Measurements from ENCODE around the gene PCDHA11.
"Not testable (repeated sequence)": the region's sequence is repeated elsewhere in the genome, so short reads cannot be mapped to it uniquely, and the experiment has no call there.

The PCDHA11 gene

DNA sequence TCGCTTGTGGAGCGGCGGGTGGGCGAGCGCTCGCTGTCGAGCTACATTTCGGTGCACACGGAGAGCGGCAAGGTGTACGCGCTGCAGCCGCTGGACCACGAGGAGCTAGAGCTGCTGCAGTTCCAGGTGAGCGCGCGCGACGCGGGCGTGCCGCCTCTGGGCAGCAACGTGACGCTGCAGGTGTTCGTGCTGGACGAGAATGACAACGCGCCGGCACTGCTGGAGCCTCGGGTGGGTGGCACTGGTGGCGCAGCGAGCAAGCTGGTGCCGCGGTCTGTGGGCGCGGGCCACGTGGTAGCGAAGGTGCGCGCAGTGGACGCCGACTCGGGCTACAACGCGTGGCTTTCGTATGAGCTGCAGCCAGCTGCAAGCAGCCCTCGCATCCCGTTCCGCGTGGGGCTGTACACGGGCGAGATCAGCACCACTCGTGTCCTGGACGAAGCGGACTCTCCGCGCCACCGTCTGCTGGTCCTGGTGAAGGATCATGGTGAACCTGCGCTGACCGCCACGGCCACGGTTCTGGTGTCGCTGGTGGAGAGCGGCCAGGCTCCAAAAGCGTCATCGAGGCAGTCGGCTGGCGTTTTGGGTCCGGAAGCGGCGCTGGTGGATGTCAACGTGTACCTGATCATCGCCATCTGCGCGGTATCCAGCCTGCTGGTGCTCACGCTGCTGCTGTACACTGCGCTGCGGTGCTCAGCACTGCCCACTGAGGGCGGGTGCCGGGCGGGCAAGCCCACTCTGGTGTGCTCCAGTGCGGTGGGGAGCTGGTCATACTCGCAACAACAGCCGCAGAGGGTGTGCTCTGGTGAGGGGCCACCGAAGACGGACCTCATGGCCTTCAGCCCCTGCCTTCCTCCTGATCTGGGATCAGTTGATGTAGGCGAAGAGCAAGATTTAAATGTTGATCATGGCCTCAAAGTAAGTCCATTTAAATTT lies 25.7 kb upstream of the PCDHA11 start:
- no peak for TF ChIP-seq CTCF (IDR thresholded peaks at IDR 0.05; ENCODE audit: control insufficient read depth, insufficient read depth, low read depth, low read length, missing control alignments)
- H3K4me3 ChIP-seq (ENCODE audit: control insufficient read depth, low read depth, low read length), result no peak overlapping the region
- no peak for DNase-seq (ENCODE audit: low read depth)

DNA sequence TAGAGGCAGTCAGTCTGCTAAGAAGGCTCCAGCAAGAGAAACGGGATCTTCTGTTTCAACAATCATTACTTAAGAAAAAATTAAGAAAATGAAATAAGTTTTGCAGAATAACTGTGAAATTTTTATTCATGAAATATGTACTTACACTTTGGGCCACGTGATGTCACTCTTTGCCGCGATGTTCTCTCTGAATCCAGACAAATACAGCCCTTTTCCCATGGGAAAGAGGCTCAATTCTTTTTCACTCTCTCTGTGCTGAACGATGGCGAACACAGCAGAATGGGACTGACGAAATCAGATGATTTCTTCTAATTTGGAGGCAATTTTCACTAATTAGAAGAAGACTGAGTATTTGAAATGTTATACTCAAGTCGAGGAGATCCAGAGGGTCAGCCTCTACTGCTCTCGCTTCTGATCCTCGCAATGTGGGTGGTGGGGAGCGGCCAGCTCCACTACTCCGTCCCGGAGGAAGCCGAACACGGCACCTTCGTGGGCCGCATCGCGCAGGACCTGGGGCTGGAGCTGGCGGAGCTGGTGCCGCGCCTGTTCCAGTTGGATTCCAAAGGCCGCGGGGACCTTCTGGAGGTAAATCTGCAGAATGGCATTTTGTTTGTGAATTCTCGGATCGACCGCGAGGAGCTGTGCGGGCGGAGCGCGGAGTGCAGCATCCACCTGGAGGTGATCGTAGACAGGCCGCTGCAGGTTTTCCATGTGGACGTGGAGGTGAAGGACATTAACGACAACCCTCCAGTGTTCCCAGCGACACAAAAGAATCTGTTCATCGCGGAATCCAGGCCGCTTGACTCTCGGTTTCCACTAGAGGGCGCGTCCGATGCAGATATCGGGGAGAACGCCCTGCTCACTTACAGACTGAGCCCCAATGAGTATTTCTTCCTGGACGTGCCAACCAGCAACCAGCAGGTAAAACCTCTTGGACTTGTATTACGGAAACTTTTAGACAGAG lies 20.3 kb upstream of the PCDHA11 start, which contains the start of gene PCDHA9:
Gene PCDHA9, plus strand, starts transcription at position 244 of the 964 bp plus-strand sequence. Its CDS starts 114 bp downstream, at position 358.
- not testable (repeated sequence) for DNase-seq (ENCODE audit: low read depth)
- TF ChIP-seq CTCF (IDR thresholded peaks at IDR 0.05; ENCODE audit: control insufficient read depth, insufficient read depth, low read depth, low read length, missing control alignments), result peak; percentile 8
- H3K4me3 ChIP-seq (ENCODE audit: control insufficient read depth, low read depth, low read length), result peak within 1 kb of the TSS; percentile 19

- H3K4me3 ChIP-seq (ENCODE audit: control insufficient read depth, low read depth, low read length); DNase-seq (ENCODE audit: low read depth): not testable (repeated sequence)
Measured at GRCh38 chr5:140849831-140850634, 18.7 kb upstream of the PCDHA11 start.

DNA sequence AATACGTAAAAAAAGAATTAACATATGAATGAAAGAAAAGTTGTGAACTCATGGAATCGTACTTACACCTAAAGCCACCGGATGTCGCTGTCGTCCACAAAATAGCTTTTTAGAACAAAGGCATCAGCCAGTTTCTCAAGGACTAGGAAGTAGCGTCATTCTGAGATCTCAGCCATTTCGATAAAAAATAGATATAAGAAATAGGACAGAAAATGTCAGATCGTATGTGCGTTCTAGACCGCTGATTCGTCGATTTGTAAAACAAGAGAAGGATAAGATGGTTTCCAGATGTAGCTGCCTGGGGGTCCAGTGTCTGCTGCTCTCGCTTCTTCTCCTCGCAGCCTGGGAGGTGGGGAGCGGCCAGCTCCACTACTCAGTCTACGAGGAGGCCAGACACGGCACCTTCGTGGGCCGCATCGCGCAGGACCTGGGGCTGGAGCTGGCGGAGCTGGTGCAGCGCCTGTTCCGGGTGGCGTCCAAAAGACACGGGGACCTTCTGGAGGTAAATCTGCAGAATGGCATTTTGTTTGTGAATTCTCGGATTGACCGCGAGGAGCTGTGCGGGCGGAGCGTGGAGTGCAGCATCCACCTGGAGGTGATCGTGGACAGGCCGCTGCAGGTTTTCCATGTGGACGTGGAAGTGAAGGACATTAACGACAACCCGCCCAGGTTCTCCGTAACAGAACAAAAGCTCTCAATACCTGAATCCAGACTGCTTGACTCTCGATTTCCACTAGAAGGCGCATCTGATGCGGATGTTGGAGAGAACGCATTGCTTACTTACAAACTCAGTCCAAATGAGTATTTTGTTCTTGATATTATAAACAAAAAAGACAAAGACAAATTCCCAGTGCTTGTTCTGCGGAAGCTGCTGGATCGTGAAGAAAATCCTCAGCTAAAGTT lies 12.7 kb upstream of the PCDHA11 start, which contains the start of gene PCDHA10:
Gene PCDHA10, plus strand, starts transcription at position 126 of the 903 bp plus-strand sequence. Its CDS starts 152 bp downstream, at position 278.
- peak within 1 kb of the TSS; percentile 28 for H3K4me3 ChIP-seq (ENCODE audit: control insufficient read depth, low read depth, low read length)
- no peak for DNase-seq (ENCODE audit: low read depth)
- TF ChIP-seq CTCF (IDR thresholded peaks at IDR 0.05; ENCODE audit: control insufficient read depth, insufficient read depth, low read depth, low read length, missing control alignments), result peak; percentile 33

GRCh38 chr5:140857177-140857986 lies 11.4 kb upstream of the PCDHA11 start:
- DNase-seq (ENCODE audit: low read depth), result no peak
- H3K4me3 ChIP-seq (ENCODE audit: control insufficient read depth, low read depth, low read length), result no peak overlapping the region
- no peak for TF ChIP-seq CTCF (IDR thresholded peaks at IDR 0.05; ENCODE audit: control insufficient read depth, insufficient read depth, low read depth, low read length, missing control alignments)

All from AG09309 (cell line).